H1 (cell line): ENCODE data around the gene BORCS6. TPM values are rescaled to one million over a fixed set of nuclear protein-coding genes. Genes with fewer than 3 reads are reported as not detected.

Source experiments
- CTCF ChIA-PET: fragments of 300-600 bp; sonication (Branson Sonifier 250); formaldehyde crosslinking; loops from one replicate; lab custom pipeline; 2021; ENCODE audit not compliant: partially characterized antibody; lab: Charles Lee
- POLR2A ChIA-PET: fragments of 300-600 bp; sonication (Branson Sonifier 250); formaldehyde crosslinking; loops from one replicate; lab custom pipeline; 2021; ENCODE audit warnings: inconsistent platforms; ENCODE audit not compliant: partially characterized antibody; lab: Charles Lee
- DNase-seq, 2 experiments: peaks; one replicate each; pipeline versions ENCODE4 v3.0.0 to v3.0.0-alpha.2; 2010 to 2022; ENCODE audit warnings: low spot score in 2 of 2, low read depth in 1 of 2, mixed read lengths in 1 of 2
- FAIRE-seq: peaks from 2 replicates; lab custom pipeline; 2011; peaks lifted over from hg19 to GRCh38; lab: Jason Lieb, UNC
- H2AFZ ChIP-seq: 2 replicates; pipeline ENCODE4 v1.8.1; 2012; ENCODE audit warnings: low read length, inconsistent platforms
- H2AK5ac ChIP-seq: 2 replicates; pipeline ENCODE4 v1.6.1; 2013; ENCODE audit warnings: low read depth, low read length
- H2BK120ac ChIP-seq: replicated peaks from 2 replicates; pipeline ENCODE3; 2013; ENCODE audit warnings: low read depth, low read length, inconsistent platforms
- H2BK12ac ChIP-seq: 2 replicates; pipeline ENCODE4 v1.6.1; 2013; ENCODE audit warnings: low read depth, low read length
- H2BK15ac ChIP-seq: 2 replicates; pipeline ENCODE4 v1.6.1; 2013; ENCODE audit warnings: low read length
- H2BK20ac ChIP-seq: 2 replicates; pipeline ENCODE4 v1.6.1; 2013; ENCODE audit warnings: low read length
- H2BK5ac ChIP-seq: 2 replicates; pipeline ENCODE4 v1.6.1; 2013; ENCODE audit warnings: low read depth, low read length
- H3K14ac ChIP-seq: 2 replicates; pipeline ENCODE4 v1.6.1; 2013; ENCODE audit warnings: inconsistent platforms; ENCODE audit not compliant: insufficient read length
- H3K18ac ChIP-seq: 2 replicates; pipeline ENCODE4 v1.6.1; 2013; ENCODE audit warnings: low read length; ENCODE audit errors: extremely low read depth
- H3K23ac ChIP-seq: 2 replicates; pipeline ENCODE4 v1.6.1; 2013; ENCODE audit warnings: inconsistent platforms; ENCODE audit not compliant: insufficient read length
- H3K23me2 ChIP-seq: 2 replicates; pipeline ENCODE4 v1.6.1; 2013; ENCODE audit warnings: low read depth, low read length
- H3K27ac ChIP-seq: 2 replicates; pipeline ENCODE4 v1.6.1; 2011; ENCODE audit warnings: low read depth, low read length, inconsistent platforms
- H3K27me3 ChIP-seq, 4 experiments: replicated peaks in 1 of 4; 1 replicate in 1 of 4; 2 replicates in 3 of 4; pipeline versions ENCODE4 v1.6.1 to v1.8.1; 2011 to 2013; ENCODE audit warnings: low read length in 3 of 4, mild to moderate bottlenecking in 3 of 4, inconsistent platforms in 2 of 4, mixed read lengths in 2 of 4, moderate library complexity in 1 of 4; ENCODE audit not compliant: control insufficient read depth in 3 of 4, insufficient read depth in 3 of 4; ENCODE audit errors: extremely low read depth in 1 of 4
- H3K36me3 ChIP-seq, 4 experiments: 2 replicates each; pipeline versions ENCODE4 v1.6.1 to v1.8.1; 2011 to 2013; ENCODE audit warnings: mild to moderate bottlenecking in 4 of 4, low read length in 3 of 4, moderate library complexity in 2 of 4, control low read depth in 1 of 4, inconsistent platforms in 1 of 4; ENCODE audit not compliant: insufficient read depth in 4 of 4, control insufficient read depth in 2 of 4
- H3K4ac ChIP-seq: replicated peaks from 2 replicates; pipeline ENCODE3; 2013; ENCODE audit warnings: low read length, low read depth, mixed read lengths, inconsistent platforms; ENCODE audit not compliant: insufficient read length
- H3K4me1 ChIP-seq, 4 experiments: replicated peaks in 1 of 4; 1 replicate in 1 of 4; 2 replicates in 3 of 4; pipeline versions ENCODE4 v1.6.1 to v1.8.1; 2011 to 2013; ENCODE audit warnings: low read length in 3 of 4, inconsistent platforms in 2 of 4, mixed read lengths in 1 of 4; ENCODE audit not compliant: insufficient read depth in 4 of 4, control insufficient read depth in 3 of 4
- H3K4me2 ChIP-seq, 2 experiments: 2 replicates each; pipeline versions ENCODE4 v1.6.1 to v1.8.1; 2011 to 2013; ENCODE audit warnings: low read depth in 2 of 2, low read length in 2 of 2, control low read depth in 1 of 2, inconsistent platforms in 1 of 2, mild to moderate bottlenecking in 1 of 2; ENCODE audit not compliant: insufficient read depth in 1 of 2
- H3K4me3 ChIP-seq, 4 experiments: fragments of 200-600, 300-600 bp in 1 of 4; sonication (generic), shearing (Covaris generic), sonication (Bioruptor Twin) in 1 of 4; 2 replicates each; pipeline versions ENCODE4 v1.5.1 to v1.8.1; 2011 to 2016; ENCODE audit warnings: low read length in 4 of 4, low read depth in 3 of 4, control low read depth in 2 of 4, inconsistent platforms in 2 of 4, mild to moderate bottlenecking in 2 of 4, mixed read lengths in 1 of 4, moderate library complexity in 1 of 4; ENCODE audit not compliant: insufficient read depth in 2 of 4; ENCODE audit errors: extremely low read depth in 1 of 4
- H3K56ac ChIP-seq: replicated peaks from 2 replicates; pipeline ENCODE3; 2013; ENCODE audit warnings: low read depth, mild to moderate bottlenecking, mixed read lengths, low read length, inconsistent platforms; ENCODE audit not compliant: insufficient read length
- H3K79me1 ChIP-seq: 2 replicates; pipeline ENCODE4 v1.6.1; 2013; ENCODE audit warnings: low read depth, low read length, control low read depth
- H3K79me2 ChIP-seq, 2 experiments: 2 replicates each; pipeline versions ENCODE4 v1.6.1 to v1.8.1; 2012 to 2013; ENCODE audit warnings: low read length in 2 of 2, mild to moderate bottlenecking in 2 of 2, inconsistent platforms in 1 of 2; ENCODE audit not compliant: insufficient read depth in 2 of 2, control insufficient read depth in 1 of 2
- H3K9ac ChIP-seq, 4 experiments: replicated peaks in 1 of 4; 1 replicate in 1 of 4; 2 replicates in 3 of 4; pipeline versions ENCODE4 v1.6.1 to v1.8.1; 2011 to 2013; ENCODE audit warnings: low read depth in 3 of 4, low read length in 3 of 4, control low read depth in 2 of 4, mild to moderate bottlenecking in 2 of 4, moderate library complexity in 2 of 4, inconsistent platforms in 1 of 4; ENCODE audit errors: extremely low read depth in 1 of 4
- H3K9me3 ChIP-seq, 2 experiments: 2 replicates each; pipeline versions ENCODE4 v1.6.1 to v1.8.1; 2012 to 2013; ENCODE audit warnings: mild to moderate bottlenecking in 2 of 2, moderate library complexity in 2 of 2, control low read depth in 1 of 2, inconsistent platforms in 1 of 2, low read depth in 1 of 2, low read length in 1 of 2, mixed read lengths in 1 of 2; ENCODE audit not compliant: insufficient read depth in 2 of 2
- H4K20me1 ChIP-seq, 2 experiments: replicated peaks in 1 of 2; 2 replicates each; pipeline versions ENCODE3 to v1.8.1; 2011 to 2013; ENCODE audit warnings: inconsistent platforms in 2 of 2, low read length in 2 of 2, mild to moderate bottlenecking in 1 of 2; ENCODE audit not compliant: insufficient read depth in 2 of 2, control insufficient read depth in 1 of 2
- H4K5ac ChIP-seq: 2 replicates; pipeline ENCODE4 v1.6.1; 2013; ENCODE audit warnings: low read length, low read depth, mixed read lengths, inconsistent platforms; ENCODE audit not compliant: insufficient read length
- H4K8ac ChIP-seq: 2 replicates; pipeline ENCODE4 v1.8.0; 2013; ENCODE audit warnings: mild to moderate bottlenecking, moderate library complexity, low read length, inconsistent platforms; ENCODE audit not compliant: insufficient read depth; ENCODE audit errors: extremely low read depth
- H4K91ac ChIP-seq: replicated peaks from 2 replicates; pipeline ENCODE3; 2013; ENCODE audit warnings: low read length, mixed read lengths, inconsistent platforms; ENCODE audit not compliant: insufficient read length
- WGBS, 2 experiments: shearing (Covaris generic) in 1 of 2; methylation state at CpG; one replicate each; pipeline versions ENCODE4 v1.1.6 to v1.1.7; 2013 to 2015; ENCODE audit warnings: low lambda C conversion rate in 2 of 2, mixed read lengths in 2 of 2, inconsistent platforms in 1 of 2, low coverage in 1 of 2, missing lambda C conversion rate in 1 of 2; ENCODE audit not compliant: insufficient replicate concordance in 2 of 2, insufficient coverage in 1 of 2, insufficient read length in 1 of 2; ENCODE audit errors: extremely low coverage in 1 of 2, missing lambda C conversion rate in 1 of 2; 5-methylcytosine and 5-hydroxymethylcytosine counted together
- polyA plus RNA-seq, 7 experiments: library from polyadenylated mRNA; depleted of rRNA in 3 of 7; stranded (reverse) in 5 of 7; unstranded in 2 of 7; fragments of >200 nt in 5 of 7; fragments of 200-250 nt in 2 of 7; gene quantifications; 1 replicate in 5 of 7; 2 replicates in 1 of 7; 4 replicates in 1 of 7; pipeline versions ENCODE4 v1.2.1 to v1.2.3, GENCODE V29; 2011 to 2013; ENCODE audit warnings: missing spikeins in 2 of 7, mixed read lengths in 2 of 7
- total RNA-seq: library from RNA; stranded (reverse); fragmentation: NEBNext Ultra II Directional; extraction: Animal tissue kit (Norgen Biotek cat#: 25700); gene quantifications from 2 replicates; pipeline ENCODE4 v1.2.1, GENCODE V29; 2021

BORCS6 gene
- total and polyA plus RNA-seq, 2 of the 8 experiments (the other 6 are each of a cell fraction or from before 2014, with no cell fraction given), result 3.3 to 3.6 TPM

- Histone ChIP-seq H2BK120ac (peak overlapping the region; percentile 93), H3K18ac (no peak overlapping the region; the same call in 1 of the 2 replicates), H3K56ac (peak overlapping the region; percentile 48), H3K23me2 (peaks cover 18% of the 10 kb centered on the region), H3K4me3 (peak overlapping the region; percentile 27 to 68 (median 51)), H3K4ac (no peak overlapping the region), H2AK5ac (no peak overlapping the region), H4K8ac (no peak overlapping the region), H3K14ac (no peak overlapping the region), H2BK12ac (no peak overlapping the region), H3K27me3 (no peaks in the 10 kb centered on the region), H3K4me2 (peak overlapping the region; percentile 74 to 96), H2BK15ac (no peak overlapping the region), H3K9me3 (no peaks in the 10 kb centered on the region), H3K4me1 (peaks cover 3 to 13% (median 8%) of the 10 kb centered on the region in 4 experiments), H3K23ac (no peak overlapping the region), H3K79me1 (no peaks in the 10 kb centered on the region), H2BK20ac (no peak overlapping the region), H3K27ac (peak overlapping the region; percentile 99), H3K9ac (peak overlapping the region; percentile 83 to 95 (median 90)), H4K5ac (no peak overlapping the region), H2BK5ac (peak overlapping the region; percentile 97), H4K91ac (no peak overlapping the region), H3K36me3 (no peaks in the 10 kb centered on the region), H4K20me1 (no peaks in the 10 kb centered on the region), H3K79me2 (no peaks in the 10 kb centered on the region), H2AFZ (0 out of 2 replicates have a peak overlapping the region, but pooled peaks have one; percentile 47)
- CTCF ChIA-PET, result interaction anchor here (0.9 to 1.1 kb wide), 3 partner anchors 15 to 40 kb away, joined by 3 read pairs; no protein-coding TSS in a partner anchor
- no peak for DNase-seq
- POLR2A ChIA-PET, result interaction anchor here (0.6 to 9.3 kb wide), 69 partner anchors 9 to 859 kb away, joined by 3 to 289 read pairs (median 5); partner anchors contain the start of genes ALOX12B, ALOXE3, ATP1B2 and AURKB
- peak; percentile 78 for FAIRE-seq
- WGBS, 2 experiments, result 3% methylated on average over 23 of the region's 23 CpGs; no CpG with 5 or more reads in 1 of the 2 experiments
Measured at GRCh38 chr17:8173056-8173870, 16.7 kb downstream of the BORCS6 start.
